Thyroid gland (tissue), 4 donors: Measurements from ENCODE around the gene ATXN1.

Source experiments
- POLR2A ChIP-seq, 2 donors: fragments of 450-650 bp; IDR thresholded peaks; one replicate each; pipeline ENCODE4 v1.6.1; 2017; ENCODE audit warnings: antibody characterized with exemption in 2 of 2, mild to moderate bottlenecking in 2 of 2, moderate library complexity in 1 of 2
- TF ChIP-seq, protein P1 (sequence below), 6 experiments: fragments of 200-600 bp in 3 of 6; fragments of 450-650 bp in 3 of 6; sonication (generic) in 3 of 6; IDR thresholded peaks; one replicate each; pipeline ENCODE4 v1.5.1; 2016 to 2019; ENCODE audit warnings: antibody characterized with exemption in 6 of 6, mild to moderate bottlenecking in 2 of 6, inconsistent platforms in 1 of 6, moderate library complexity in 1 of 6

GRCh38 chr6:16524380-16524707 lies 236.9 kb downstream of the ATXN1 start:
- TF ChIP-seq, protein P1, sequence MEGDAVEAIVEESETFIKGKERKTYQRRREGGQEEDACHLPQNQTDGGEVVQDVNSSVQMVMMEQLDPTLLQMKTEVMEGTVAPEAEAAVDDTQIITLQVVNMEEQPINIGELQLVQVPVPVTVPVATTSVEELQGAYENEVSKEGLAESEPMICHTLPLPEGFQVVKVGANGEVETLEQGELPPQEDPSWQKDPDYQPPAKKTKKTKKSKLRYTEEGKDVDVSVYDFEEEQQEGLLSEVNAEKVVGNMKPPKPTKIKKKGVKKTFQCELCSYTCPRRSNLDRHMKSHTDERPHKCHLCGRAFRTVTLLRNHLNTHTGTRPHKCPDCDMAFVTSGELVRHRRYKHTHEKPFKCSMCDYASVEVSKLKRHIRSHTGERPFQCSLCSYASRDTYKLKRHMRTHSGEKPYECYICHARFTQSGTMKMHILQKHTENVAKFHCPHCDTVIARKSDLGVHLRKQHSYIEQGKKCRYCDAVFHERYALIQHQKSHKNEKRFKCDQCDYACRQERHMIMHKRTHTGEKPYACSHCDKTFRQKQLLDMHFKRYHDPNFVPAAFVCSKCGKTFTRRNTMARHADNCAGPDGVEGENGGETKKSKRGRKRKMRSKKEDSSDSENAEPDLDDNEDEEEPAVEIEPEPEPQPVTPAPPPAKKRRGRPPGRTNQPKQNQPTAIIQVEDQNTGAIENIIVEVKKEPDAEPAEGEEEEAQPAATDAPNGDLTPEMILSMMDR (IDR thresholded peaks at IDR 0.05) = no peak
- no peak for TF ChIP-seq POLR2A (IDR thresholded peaks at IDR 0.05)
